A549 (cell line): ENCODE data around the gene MAPK1. TPM values are rescaled to one million over a fixed set of nuclear protein-coding genes. Genes with fewer than 3 reads are reported as not detected.

Source experiments
- ATAC-seq, 2 experiments: fragments of 200-7000 bp in 1 of 2; fragments of >200 bp in 1 of 2; cut with Nextera tagmentation in 1 of 2; cut with Tn5 transposase in 1 of 2; 3 replicates each; pipeline versions ENCODE4 v1.8.0 to v1.9.1; 2018 to 2020; ENCODE audit warnings: mild to moderate bottlenecking in 1 of 2, moderate library complexity in 1 of 2
- CTCF ChIA-PET: fragments of 300-600 bp; sonication (Branson Sonifier 250); formaldehyde crosslinking; extraction: SDS; loops from one replicate; lab custom pipeline; 2021; ENCODE audit warnings: antibody characterized with exemption, inconsistent platforms; lab: Yijun Ruan, JAX
- POLR2A ChIA-PET: fragments of 350-600 bp; formaldehyde crosslinking; extraction: SDS; loops from one replicate; lab custom pipeline; 2021; ENCODE audit warnings: antibody characterized with exemption, inconsistent platforms; lab: Yijun Ruan, JAX
- DNase-seq, 2 experiments: peaks; one replicate each; pipeline versions ENCODE4 v3.0.0 to v3.0.0-alpha.2; 2011 to 2016; ENCODE audit warnings: low read depth in 1 of 2, low spot score in 1 of 2
- FAIRE-seq: peaks from 2 replicates; lab custom pipeline; 2011; peaks lifted over from hg19 to GRCh38; lab: Jason Lieb, UNC
- H3K27ac ChIP-seq, 2 experiments: fragments of >200 bp; sonication (Bioruptor Twin); formaldehyde crosslinking; 3 replicates each; pipeline ENCODE4 v1.5.1; 2016 to 2017
- H3K4me1 ChIP-seq: fragments of >200 bp; sonication (Bioruptor Twin); formaldehyde crosslinking; 3 replicates; pipeline ENCODE4 v1.6.1; 2016
- H3K4me2 ChIP-seq: fragments of >200 bp; sonication (Bioruptor Twin); formaldehyde crosslinking; 3 replicates; pipeline ENCODE4 v1.6.1; 2016
- H3K4me3 ChIP-seq: fragments of >200 bp; sonication (Bioruptor Twin); formaldehyde crosslinking; 3 replicates; pipeline ENCODE4 v1.5.1; 2016
- H3K9me3 ChIP-seq: fragments of >200 bp; sonication (Bioruptor Twin); formaldehyde crosslinking; 3 replicates; pipeline ENCODE4 v1.6.1; 2016
- CTCF ChIP-seq: fragments of >200 bp; sonication (Bioruptor Twin); formaldehyde crosslinking; IDR thresholded peaks from 3 replicates; pipeline ENCODE4 v1.5.1; 2016
- EP300 ChIP-seq, 2 experiments: fragments of >200 bp; sonication (Bioruptor Twin); formaldehyde crosslinking; IDR thresholded peaks; 2 replicates in 1 of 2; 3 replicates in 1 of 2; pipeline ENCODE4 v1.6.1; 2016 to 2017
- FOSL2 ChIP-seq, 2 experiments: fragments of 450-650 bp in 1 of 2; fragments of >200 bp in 1 of 2; sonication (Bioruptor Twin) in 1 of 2; formaldehyde crosslinking; IDR thresholded peaks; 2 replicates each; pipeline versions ENCODE4 v1.5.0 to v1.6.1; 2016 to 2020; ENCODE audit warnings: mild to moderate bottlenecking in 1 of 2, moderate library complexity in 1 of 2
- HEYL ChIP-seq: fragments of 250-450 bp; sonication (Bioruptor Pico); IDR thresholded peaks from 2 replicates; pipeline ENCODE4 v1.8.0; 2021; ENCODE audit warnings: mild to moderate bottlenecking, moderate library complexity
- HMGXB4 ChIP-seq: fragments of 250-450 bp; sonication (Bioruptor Pico); IDR thresholded peaks from 2 replicates; pipeline ENCODE4 v1.5.0; 2021; ENCODE audit warnings: mild to moderate bottlenecking, moderate library complexity, borderline replicate concordance
- MAX ChIP-seq: IDR thresholded peaks from 2 replicates; pipeline ENCODE4 v1.6.1; 2012
- MAZ ChIP-seq: fragments of 150-350 bp; IDR thresholded peaks from 2 replicates; pipeline ENCODE4 v1.6.1; 2014; ENCODE audit warnings: antibody characterized with exemption, low read depth, low read length, borderline replicate concordance
- MYC ChIP-seq: IDR thresholded peaks from 2 replicates; pipeline ENCODE4 v1.6.1; 2012; ENCODE audit warnings: mild to moderate bottlenecking, inconsistent platforms, low read length, improper control_type of control experiment, borderline replicate concordance
- NFE2L2 ChIP-seq: fragments of 150-350 bp; conservative IDR thresholded peaks from 2 replicates; pipeline ENCODE4 v1.6.1; 2014; ENCODE audit warnings: low read length
- NR3C1 ChIP-seq: fragments of >200 bp; sonication (Bioruptor Twin); formaldehyde crosslinking; IDR thresholded peaks from 3 replicates; pipeline ENCODE4 v1.6.1; 2017
- PHF8 ChIP-seq: fragments of 200-600 bp; sonication (generic); IDR thresholded peaks from 2 replicates; pipeline ENCODE4 v1.6.1; 2016; ENCODE audit warnings: low read depth, mild to moderate bottlenecking, antibody characterized with exemption, moderate library complexity, borderline replicate concordance
- SMC3 ChIP-seq: fragments of >200 bp; sonication (Bioruptor Twin); formaldehyde crosslinking; IDR thresholded peaks from 3 replicates; pipeline ENCODE4 v1.6.1; 2018; ENCODE audit warnings: inconsistent platforms
- SREBF2 ChIP-seq: fragments of 450-650 bp; IDR thresholded peaks from 2 replicates; pipeline ENCODE4 v1.6.1; 2014; ENCODE audit warnings: mild to moderate bottlenecking, moderate library complexity
- TFCP2L1 ChIP-seq: fragments of 250-450 bp; sonication (Bioruptor Pico); IDR thresholded peaks from 2 replicates; pipeline ENCODE4 v1.5.0; 2021; ENCODE audit warnings: mild to moderate bottlenecking
- ZSCAN20 ChIP-seq: fragments of 250-450 bp; sonication (Bioruptor Pico); IDR thresholded peaks from 2 replicates; pipeline ENCODE4 v1.8.0; 2022; ENCODE audit warnings: mild to moderate bottlenecking, moderate library complexity
- WGBS: methylation state at CpG from one replicate; pipeline ENCODE4 v1.1.6; 2017; ENCODE audit errors: missing lambda C conversion rate; 5-methylcytosine and 5-hydroxymethylcytosine counted together
- polyA plus RNA-seq, 4 experiments: library from polyadenylated mRNA; depleted of rRNA in 3 of 4; stranded (reverse); fragments of >200 nt; fragmentation: RNase III in 1 of 4; extraction: RNeasy Plus Mini Kit Qiagen cat#74134 plus additional on column Dnase treatment in 1 of 4; gene quantifications; 2 replicates in 3 of 4; 3 replicates in 1 of 4; pipeline ENCODE4 v1.2.3, GENCODE V29; 2011 to 2017

MAPK1 gene
- polyA plus RNA-seq, 2 of the 4 experiments (the other 2 are of a cell fraction): 28.8 to 85.5 TPM

GRCh38 chr22:21816787-21817496 lies 50.5 kb downstream of the MAPK1 start:
- 72% methylated on average over 8 of the region's 10 CpGs for WGBS
- DNase-seq (peak; percentile 48 to 61), ATAC-seq (peak; percentile 69 to 71), FAIRE-seq (no peak)
- Histone ChIP-seq H3K27ac (no peak overlapping the region), H3K4me1 (0 out of 3 replicates have a peak, but pooled peaks cover 11% of the 10 kb centered on the region), H3K4me3 (no peak overlapping the region), H3K9me3 (0 out of 3 replicates have a peak, but pooled peaks cover 4% of the 10 kb centered on the region), H3K4me2 (peak overlapping the region; percentile 13; the same call in 1 of the 3 replicates)
- CTCF ChIA-PET: interaction anchor here (0.7 to 1.2 kb wide), 3 partner anchors 42 to 121 kb away, joined by 3 to 4 read pairs (median 3); no protein-coding TSS in a partner anchor
- POLR2A ChIA-PET: no interaction called here
- no peak for TF ChIP-seq PHF8

GRCh38 chr22:21816472-21816786 lies 51.0 kb downstream of the MAPK1 start:
- 0 out of 3 replicates have a peak overlapping the region, but pooled peaks have one; percentile 13 for H3K4me2 ChIP-seq
- H3K27ac ChIP-seq: no peak overlapping the region
- TF ChIP-seq FOSL2 (IDR thresholded peaks at IDR 0.05) (no peak), FOSL2 (CRISPR knock-in tag; IDR thresholded peaks at IDR 0.05) (peak; percentile 32; the same call in 1 of the 2 replicates), MYC (no peak)
- 63% methylated on average over 2 of the region's 2 CpGs for WGBS
- ATAC-seq (no peak), DNase-seq (no peak), FAIRE-seq (no peak)
- no peak overlapping the region for H3K4me3 ChIP-seq
- ChIA-PET POLR2A (no interaction called here), CTCF (interaction anchor here (1.2 kb wide), 2 partner anchors 60 to 121 kb away, joined by 3 read pairs; no protein-coding TSS in a partner anchor)
- 0 out of 3 replicates have a peak, but pooled peaks cover 4% of the 10 kb centered on the region for H3K9me3 ChIP-seq
- H3K4me1 ChIP-seq: 0 out of 3 replicates have a peak, but pooled peaks cover 11% of the 10 kb centered on the region

GRCh38 chr22:21815958-21816357 lies 51.5 kb downstream of the MAPK1 start:
- Histone ChIP-seq H3K4me2 (no peak overlapping the region), H3K27ac (no peak overlapping the region), H3K4me3 (no peak overlapping the region), H3K9me3 (0 out of 3 replicates have a peak, but pooled peaks cover 4% of the 10 kb centered on the region), H3K4me1 (0 out of 3 replicates have a peak, but pooled peaks cover 11% of the 10 kb centered on the region)
- 100% methylated on average over 2 of the region's 2 CpGs for WGBS
- TF ChIP-seq EP300 (IDR thresholded peaks at IDR 0.05): no peak
- TF ChIP-seq NR3C1: no peak
- no peak for TF ChIP-seq TFCP2L1 (CRISPR knock-in tag)
- no peak for TF ChIP-seq HEYL (CRISPR knock-in tag)
- TF ChIP-seq SMC3: no peak
- no peak for TF ChIP-seq MAX
- no peak for TF ChIP-seq CTCF
- no peak for TF ChIP-seq SREBF2
- TF ChIP-seq NFE2L2: no peak
- no peak for TF ChIP-seq HMGXB4
- TF ChIP-seq ZSCAN20 (CRISPR knock-in tag): no peak
- TF ChIP-seq MAZ: no peak
- no peak for ATAC-seq
- no peak for FAIRE-seq
- ChIA-PET POLR2A (no interaction called here), CTCF (interaction anchor here (1.2 kb wide), 1 partner anchor 60 kb away, joined by 3 read pairs; no protein-coding TSS in a partner anchor)
- no peak for DNase-seq
